Activated CD8-positive, alpha-beta T cell treated with anti-CD3 and anti-CD28 coated beads for 36 hours (primary cell): ENCODE data around the gene CLEC10A. TPM values are rescaled to one million over a fixed set of nuclear protein-coding genes. Genes with fewer than 3 reads are reported as not detected.

Source experiments
- ATAC-seq: fragments of 200-7000 bp; cut with Tn5 transposase; one replicate; pipeline ENCODE4 v1.10.0; 2021; ENCODE audit warnings: mild to moderate bottlenecking, moderate library complexity
- CTCF ChIA-PET: fragments of 350-600 bp; sonication (Branson Sonifier 250); formaldehyde crosslinking; loops from one replicate; lab custom pipeline; 2021; ENCODE audit warnings: antibody characterized with exemption; lab: Charles Lee
- POLR2A ChIA-PET: fragments of 350-600 bp; sonication (Branson Sonifier 250); formaldehyde crosslinking; loops from one replicate; lab custom pipeline; 2021; ENCODE audit warnings: antibody characterized with exemption; lab: Charles Lee
- DNase-seq: peaks from one replicate; pipeline ENCODE4 v3.0.0-alpha.2; 2020
- H3K27ac Mint-ChIP-seq: one replicate; pipeline ENCODE4 v1.8.0; 2021; ENCODE audit warnings: mild to moderate bottlenecking, mixed read lengths
- H3K27me3 Mint-ChIP-seq: one replicate; pipeline ENCODE4 v1.8.0; 2021; ENCODE audit warnings: mixed read lengths
- H3K36me3 Mint-ChIP-seq: one replicate; pipeline ENCODE4 v1.8.0; 2021; ENCODE audit warnings: low read depth, mixed read lengths
- H3K4me1 Mint-ChIP-seq: one replicate; pipeline ENCODE4 v1.8.0; 2021; ENCODE audit warnings: low read depth, mixed read lengths
- H3K4me3 Mint-ChIP-seq: one replicate; pipeline ENCODE4 v1.8.0; 2021; ENCODE audit warnings: mild to moderate bottlenecking, moderate library complexity, mixed read lengths
- H3K9me3 Mint-ChIP-seq: one replicate; pipeline ENCODE4 v1.8.0; 2021; ENCODE audit warnings: mixed read lengths
- CTCF ChIP-seq: fragments of 200-600 bp; IDR thresholded peaks from one replicate; pipeline ENCODE4 v1.8.0; 2022; ENCODE audit warnings: antibody characterized with exemption, mild to moderate bottlenecking
- intact Hi-C: fragments of 100-400 bp; cut with micrococcal nuclease; formaldehyde crosslinking; loops from one replicate; pipeline ENCODE4 v1.10.0; 2022
- total RNA-seq, 2 experiments: library from RNA; stranded (reverse); gene quantifications; one replicate each; pipeline ENCODE4 v1.2.3, GENCODE V29; 2021

CLEC10A gene
- total RNA-seq, 2 experiments from 2014 or later: not detected

- no peak for ATAC-seq
- Mint-ChIP-seq H3K27ac (no peak overlapping the region), H3K4me1 (no peaks in the 10 kb centered on the region), H3K4me3 (no peak overlapping the region), H3K27me3 (peaks cover 19% of the 10 kb centered on the region), H3K9me3 (no peaks in the 10 kb centered on the region), H3K36me3 (no peaks in the 10 kb centered on the region)
- intact Hi-C loops: no loop called here
- CTCF ChIA-PET: no interaction called here
- POLR2A ChIA-PET: interaction anchor here (0.7 kb wide), 1 partner anchor 743 kb away, joined by 3 read pairs; no protein-coding TSS in a partner anchor
- no peak for TF ChIP-seq CTCF
- DNase-seq: no peak
These were observed 39.3 kb upstream of the CLEC10A start for GRCh38 chr17:7119314-7119713.

GRCh38 chr17:7114875-7115614 is 35.0 kb upstream of the CLEC10A start:
- ChIA-PET POLR2A (interaction anchor here (1.0 kb wide), 1 partner anchor 181 kb away, joined by 3 read pairs; no protein-coding TSS in a partner anchor), CTCF (interaction anchor here (1.2 to 1.8 kb wide), 2 partner anchors 19 to 69 kb away, joined by 4 to 6 read pairs; no protein-coding TSS in a partner anchor)
- no peak for TF ChIP-seq CTCF
- H3K4me1 Mint-ChIP-seq: no peaks in the 10 kb centered on the region
- no peak overlapping the region for H3K4me3 Mint-ChIP-seq
- H3K27me3 Mint-ChIP-seq: peaks cover 7% of the 10 kb centered on the region
- H3K9me3 Mint-ChIP-seq: no peaks in the 10 kb centered on the region
- intact Hi-C loops: no loop called here
- no peak for DNase-seq
- no peak overlapping the region for H3K27ac Mint-ChIP-seq
- no peak for ATAC-seq
- H3K36me3 Mint-ChIP-seq: no peaks in the 10 kb centered on the region

- Mint-ChIP-seq H3K27me3 (peaks cover under 1% of the 10 kb centered on the region), H3K4me3 (no peak within 1 kb of the TSS), H3K9me3 (no peaks in the 10 kb centered on the region), H3K4me1 (peaks cover 6% of the 10 kb centered on the region), H3K36me3 (no peaks in the 10 kb centered on the region), H3K27ac (no peak within 1 kb of the TSS)
- ATAC-seq (no peak), DNase-seq (no peak)
- no peak for TF ChIP-seq CTCF
- intact Hi-C loops: no loop called here
- ChIA-PET CTCF (interaction anchor here (1.2 kb wide), 1 partner anchor 68 kb away, joined by 4 read pairs; no protein-coding TSS in a partner anchor), POLR2A (interaction anchor here (1.0 kb wide), 1 partner anchor 180 kb away, joined by 3 read pairs; no protein-coding TSS in a partner anchor)
These were observed 34.3 kb upstream of the CLEC10A start, which contains the start of gene ASGR2 for GRCh38 chr17:7114241-7114874. Gene ASGR2, minus strand, starts transcription at chr17:7114822. Its CDS starts 582 bp downstream, at chr17:7114240.

- no peaks in the 10 kb centered on the region for H3K27me3 Mint-ChIP-seq
- H3K27ac Mint-ChIP-seq: no peak overlapping the region
- no peaks in the 10 kb centered on the region for H3K36me3 Mint-ChIP-seq
- no peak for TF ChIP-seq CTCF
- no peaks in the 10 kb centered on the region for H3K9me3 Mint-ChIP-seq
- no peak overlapping the region for H3K4me3 Mint-ChIP-seq
- DNase-seq (no peak), ATAC-seq (no peak)
- POLR2A ChIA-PET: no interaction called here
- intact Hi-C loops: no loop called here
- CTCF ChIA-PET: interaction anchor here (1.2 to 1.3 kb wide), 2 partner anchors 20 to 67 kb away, joined by 3 to 4 read pairs; no protein-coding TSS in a partner anchor
- H3K4me1 Mint-ChIP-seq: peaks cover 6% of the 10 kb centered on the region
These were observed 33.4 kb upstream of the CLEC10A start for GRCh38 chr17:7113273-7114071.
